ENCODE results near the gene RABGEF1. TPM values are rescaled to one million over a fixed set of nuclear protein-coding genes. Genes with fewer than 3 reads are reported as not detected.
"Not testable (repeated sequence)": the region's sequence is repeated elsewhere in the genome, so short reads cannot be mapped to it uniquely, and the experiment has no call there.

Gene RABGEF1
- total and polyA plus RNA-seq, 2 donors = 22.9 to 30.1 TPM

DNA sequence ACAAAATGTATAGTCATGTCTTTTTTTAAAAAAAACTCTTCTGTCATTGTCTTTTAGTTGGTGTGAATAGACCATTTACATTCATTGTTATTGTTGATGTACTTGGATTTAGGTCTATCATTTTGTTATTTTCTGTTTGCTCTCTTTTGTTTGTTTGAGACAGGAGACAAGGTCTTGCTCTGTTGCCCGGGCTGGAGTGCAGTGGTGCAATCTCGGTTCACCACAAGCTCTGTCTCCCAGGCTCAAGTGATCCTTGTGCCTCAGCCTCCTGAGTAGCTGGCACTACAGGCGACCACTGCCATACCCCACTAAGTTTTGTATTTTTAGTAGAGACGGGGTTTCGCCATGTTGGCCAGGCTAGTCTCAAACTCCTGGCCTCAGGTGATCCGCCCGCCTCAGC, 23.9 kb upstream of the RABGEF1 start:
- H3K36me3 ChIP-seq (ENCODE audit: insufficient read depth); DNase-seq (ENCODE audit: extremely low spot score); H3K27ac ChIP-seq (ENCODE audit: low read depth); H3K4me3 ChIP-seq (ENCODE audit: low read depth, low read length); H3K4me1 ChIP-seq (ENCODE audit: insufficient read depth): not testable (repeated sequence)
- 98% methylated on average over 7 of the region's 7 CpGs for WGBS

DNA sequence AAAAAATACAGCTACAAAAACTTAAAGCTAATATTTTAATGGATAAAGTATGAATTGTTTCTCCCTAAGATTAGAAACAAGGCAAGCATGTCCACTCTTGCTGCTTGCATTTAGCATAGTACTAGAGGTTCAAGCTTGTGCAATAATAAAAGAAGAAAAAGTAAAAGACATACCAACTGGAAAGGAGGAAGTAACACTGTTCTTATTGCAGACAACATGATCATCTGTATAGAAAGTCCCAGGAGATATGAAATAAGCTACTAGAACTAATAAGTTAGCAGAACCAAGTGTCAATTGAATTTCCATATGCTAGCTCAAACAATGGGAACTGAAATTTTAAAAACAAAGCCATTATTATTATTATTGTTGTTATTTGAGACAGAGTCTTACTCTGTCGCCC, 20.0 kb upstream of the RABGEF1 start:
- Histone ChIP-seq H3K4me3 (ENCODE audit: low read depth, low read length) (no peak overlapping the region), H3K4me1 (ENCODE audit: insufficient read depth) (no peaks in the 10 kb centered on the region), H3K27ac (ENCODE audit: low read depth) (no peak overlapping the region), H3K36me3 (ENCODE audit: insufficient read depth) (peaks cover 2% of the 10 kb centered on the region)
- WGBS = 97% methylated on average over 1 of the region's 1 CpG
- no peak for DNase-seq (ENCODE audit: extremely low spot score)

DNA sequence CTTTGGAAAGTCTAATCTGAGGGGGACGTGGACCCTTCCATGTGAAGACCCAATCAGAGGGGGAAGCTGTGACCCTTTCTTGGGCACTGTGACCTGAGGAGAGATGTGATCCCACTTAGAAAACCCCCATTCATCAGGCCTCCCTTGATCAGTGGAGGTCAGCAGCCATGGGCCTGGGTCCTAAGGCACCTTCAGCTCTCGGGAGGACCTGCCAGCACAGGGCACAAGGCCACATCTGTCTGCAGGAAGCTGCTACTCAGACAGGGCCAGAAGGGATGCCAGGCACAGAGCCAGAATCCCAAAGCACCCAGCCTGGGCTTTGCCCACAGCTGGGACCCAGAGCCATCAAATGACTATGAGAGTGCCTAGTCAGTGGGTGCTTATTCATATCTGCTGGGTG, 14.7 kb upstream of the RABGEF1 start:
- Histone ChIP-seq H3K4me1 (ENCODE audit: insufficient read depth) (no peaks in the 10 kb centered on the region), H3K27ac (ENCODE audit: low read depth) (no peak overlapping the region), H3K4me3 (ENCODE audit: low read depth, low read length) (no peak overlapping the region), H3K36me3 (ENCODE audit: insufficient read depth) (no peaks in the 10 kb centered on the region)
- DNase-seq (ENCODE audit: extremely low spot score) = no peak
- 98% methylated on average over 2 of the region's 2 CpGs for WGBS

DNA sequence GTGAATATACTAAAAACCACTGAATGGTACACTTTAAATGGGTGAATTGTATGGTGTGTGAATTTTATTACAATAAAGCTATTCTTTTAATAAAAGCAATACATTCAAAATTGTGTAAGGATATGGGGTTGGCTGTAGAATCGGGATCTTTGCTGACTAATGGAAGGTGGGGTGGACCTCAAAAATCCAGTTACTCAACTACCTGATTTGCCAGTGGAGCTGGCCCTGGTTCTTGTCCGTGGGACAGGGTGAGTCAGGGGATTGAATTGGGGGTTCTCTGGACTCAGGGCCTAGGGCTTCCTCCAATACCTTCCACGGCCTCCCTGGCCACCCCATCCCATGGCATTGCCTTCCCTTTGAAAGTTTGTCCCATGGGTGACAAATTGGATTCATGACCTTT, 13.5 kb upstream of the RABGEF1 start:
- H3K36me3 ChIP-seq (ENCODE audit: insufficient read depth) = no peaks in the 10 kb centered on the region
- H3K27ac ChIP-seq (ENCODE audit: low read depth) = no peak overlapping the region
- H3K4me3 ChIP-seq (ENCODE audit: low read depth, low read length) = no peak overlapping the region
- DNase-seq (ENCODE audit: extremely low spot score) = no peak
- 95% methylated on average over 3 of the region's 3 CpGs for WGBS
- H3K4me1 ChIP-seq (ENCODE audit: insufficient read depth) = no peaks in the 10 kb centered on the region

DNA sequence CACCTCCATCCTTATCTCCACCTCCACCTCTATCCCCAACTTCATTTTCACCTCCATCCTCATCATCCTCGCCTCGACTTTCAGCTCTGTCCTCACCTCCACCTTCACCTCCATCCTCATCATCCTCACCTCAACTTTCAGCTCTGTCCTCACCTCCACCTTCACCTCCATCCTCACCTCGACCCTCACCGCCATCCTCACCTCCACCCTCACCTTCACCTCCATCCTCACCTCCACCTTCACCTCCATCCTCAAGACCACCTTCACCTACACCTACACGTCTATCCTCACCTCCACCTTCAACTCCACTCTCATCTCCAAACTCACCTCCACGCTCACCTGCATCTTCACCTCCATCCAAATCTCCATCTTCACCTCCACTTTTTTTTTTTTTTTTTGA, 12.0 kb upstream of the RABGEF1 start:
- Histone ChIP-seq H3K36me3 (ENCODE audit: insufficient read depth) (no peaks in the 10 kb centered on the region), H3K4me3 (ENCODE audit: low read depth, low read length) (no peak overlapping the region), H3K27ac (ENCODE audit: low read depth) (no peak overlapping the region), H3K4me1 (ENCODE audit: insufficient read depth) (no peaks in the 10 kb centered on the region)
- no peak for DNase-seq (ENCODE audit: extremely low spot score)
- 90% methylated on average over 6 of the region's 6 CpGs for WGBS

DNA sequence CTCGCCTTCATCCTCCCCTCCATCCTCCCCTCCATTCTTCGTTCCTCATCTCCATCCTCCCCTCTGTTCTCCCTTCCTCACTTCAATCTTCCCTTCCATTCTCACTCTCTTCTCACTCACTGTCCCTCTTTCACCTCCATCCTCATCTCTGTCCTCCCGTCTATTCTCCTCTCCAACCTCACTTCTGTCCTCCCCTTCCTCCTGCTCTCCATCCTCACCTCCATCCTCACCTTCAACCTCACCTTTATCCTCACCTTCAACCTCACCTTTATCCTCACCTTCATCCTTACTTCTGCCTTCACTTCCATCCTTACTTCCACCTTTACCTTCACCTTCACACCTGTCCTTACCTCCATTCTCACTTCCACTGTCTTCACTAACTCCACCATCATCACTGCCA, 11.3 kb upstream of the RABGEF1 start:
- Histone ChIP-seq H3K36me3 (ENCODE audit: insufficient read depth) (no peaks in the 10 kb centered on the region), H3K4me3 (ENCODE audit: low read depth, low read length) (no peak overlapping the region), H3K4me1 (ENCODE audit: insufficient read depth) (no peaks in the 10 kb centered on the region), H3K27ac (ENCODE audit: low read depth) (no peak overlapping the region)
- DNase-seq (ENCODE audit: extremely low spot score) = no peak
- 94% methylated on average over 3 of the region's 3 CpGs for WGBS

DNA sequence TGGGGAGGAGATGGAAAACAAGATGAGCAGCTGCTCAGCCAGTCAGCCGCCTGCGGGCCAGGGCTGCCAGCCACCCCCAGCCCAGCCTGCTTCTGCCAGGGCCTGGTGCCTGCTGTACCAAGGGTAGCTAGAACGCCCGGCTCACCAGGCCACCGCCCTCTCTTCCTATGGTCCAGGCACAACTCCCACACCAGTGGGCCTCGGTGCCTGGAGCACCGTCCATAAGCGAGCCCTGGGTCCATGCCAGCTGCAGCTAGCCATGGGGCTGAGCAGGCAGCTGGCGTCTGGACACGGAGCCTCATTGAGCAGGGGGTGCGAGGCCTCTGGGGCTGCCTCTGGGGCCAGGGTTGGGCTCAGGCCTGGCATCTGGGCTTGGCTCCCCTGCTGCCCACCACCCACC, 8.5 kb upstream of the RABGEF1 start:
- no peaks in the 10 kb centered on the region for H3K4me1 ChIP-seq (ENCODE audit: insufficient read depth)
- no peak overlapping the region for H3K27ac ChIP-seq (ENCODE audit: low read depth)
- peaks cover 2% of the 10 kb centered on the region for H3K36me3 ChIP-seq (ENCODE audit: insufficient read depth)
- H3K4me3 ChIP-seq (ENCODE audit: low read depth, low read length) = no peak overlapping the region
- WGBS = 80% methylated on average over 11 of the region's 11 CpGs
- no peak for DNase-seq (ENCODE audit: extremely low spot score)

DNA sequence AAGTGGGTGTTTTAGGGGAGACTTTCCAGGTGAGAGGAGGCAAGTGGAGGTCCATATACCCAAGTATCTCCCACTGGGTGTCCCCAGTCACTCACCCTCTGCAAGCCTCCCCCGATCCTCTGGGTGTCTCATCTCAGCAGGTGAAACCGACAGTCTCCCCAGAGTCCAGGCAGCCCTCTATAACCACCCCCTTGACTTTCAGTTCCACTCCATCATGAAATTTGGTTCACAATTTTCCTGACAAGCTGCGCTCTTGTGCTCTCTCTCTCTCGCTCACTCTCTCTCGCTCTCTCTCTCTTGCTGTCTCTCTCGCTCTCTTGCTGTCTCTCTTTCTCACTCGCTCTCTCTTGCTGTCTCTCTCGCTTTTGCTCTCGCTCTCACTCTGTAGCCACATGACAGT, 8.1 kb upstream of the RABGEF1 start:
- Histone ChIP-seq H3K36me3 (ENCODE audit: insufficient read depth) (peaks cover 2% of the 10 kb centered on the region), H3K4me3 (ENCODE audit: low read depth, low read length) (no peak overlapping the region), H3K4me1 (ENCODE audit: insufficient read depth) (no peaks in the 10 kb centered on the region), H3K27ac (ENCODE audit: low read depth) (no peak overlapping the region)
- no peak for DNase-seq (ENCODE audit: extremely low spot score)
- WGBS = 80% methylated on average over 9 of the region's 9 CpGs

DNA sequence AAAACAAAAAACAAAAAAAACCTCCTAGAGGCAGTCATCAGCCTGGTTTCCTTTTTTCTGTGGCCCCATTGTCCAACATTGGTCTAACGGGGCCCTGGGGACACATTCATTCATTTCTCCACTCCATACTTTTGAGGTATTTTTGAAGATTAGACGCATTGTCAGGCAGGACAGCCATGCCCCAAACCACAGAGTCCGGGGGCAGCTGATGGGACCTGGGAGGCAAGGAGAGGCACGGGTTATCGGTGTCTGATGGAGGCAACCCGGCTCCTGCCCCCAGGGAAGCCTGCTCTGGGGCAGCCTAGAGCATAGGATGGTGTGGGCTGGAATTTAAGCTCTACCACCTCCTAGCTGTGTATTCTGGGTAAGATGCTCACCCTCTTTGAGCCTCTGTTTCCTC, 6.5 kb upstream of the RABGEF1 start:
- Histone ChIP-seq H3K36me3 (ENCODE audit: insufficient read depth) (peaks cover 2% of the 10 kb centered on the region), H3K4me3 (ENCODE audit: low read depth, low read length) (no peak overlapping the region), H3K27ac (ENCODE audit: low read depth) (no peak overlapping the region), H3K4me1 (ENCODE audit: insufficient read depth) (no peaks in the 10 kb centered on the region)
- no peak for DNase-seq (ENCODE audit: extremely low spot score)
- 90% methylated on average over 6 of the region's 6 CpGs for WGBS

DNA sequence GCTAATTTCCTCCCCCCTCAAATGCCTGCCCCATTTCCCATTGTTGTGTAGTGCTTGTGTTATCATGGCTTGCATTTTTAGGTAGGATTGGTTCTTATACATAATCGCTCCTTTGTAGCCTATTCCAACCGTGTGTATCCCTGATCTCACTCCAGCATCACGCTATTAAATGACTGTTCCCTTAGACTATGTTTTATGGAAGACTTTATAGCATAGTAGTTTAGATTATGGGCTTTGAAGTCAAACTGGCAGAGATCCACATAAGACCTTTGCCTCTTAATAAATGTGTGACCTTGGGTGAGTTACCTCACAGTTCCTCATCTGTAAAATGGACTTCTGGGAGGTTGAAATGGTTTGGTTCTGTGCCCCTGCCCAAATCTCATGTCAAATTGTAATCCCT, 5.4 kb upstream of the RABGEF1 start:
- Histone ChIP-seq H3K4me1 (ENCODE audit: insufficient read depth) (no peaks in the 10 kb centered on the region), H3K27ac (ENCODE audit: low read depth) (no peak overlapping the region), H3K4me3 (ENCODE audit: low read depth, low read length) (no peak overlapping the region), H3K36me3 (ENCODE audit: insufficient read depth) (peaks cover 2% of the 10 kb centered on the region)
- WGBS = 68% methylated on average over 3 of the region's 3 CpGs
- no peak for DNase-seq (ENCODE audit: extremely low spot score)

DNA sequence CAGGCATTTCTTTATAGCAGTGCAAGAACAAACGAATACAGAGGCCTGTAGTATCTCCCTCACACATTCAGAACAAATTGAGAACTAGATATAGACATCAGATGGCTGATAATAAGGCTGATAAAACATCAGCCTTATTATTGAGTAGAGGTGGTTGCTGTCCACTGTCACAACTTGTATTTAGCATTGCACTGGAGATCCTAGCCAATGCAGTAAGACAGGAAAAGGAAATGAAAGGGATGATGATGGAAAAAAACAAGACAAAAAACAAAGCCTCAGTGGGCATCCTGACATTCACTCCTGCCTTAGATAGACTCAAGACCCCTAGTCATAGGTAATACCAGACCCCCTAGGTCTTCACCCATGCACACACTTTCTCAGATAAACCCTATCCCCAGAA, 4.7 kb upstream of the RABGEF1 start:
- H3K4me1 ChIP-seq (ENCODE audit: insufficient read depth) = no peaks in the 10 kb centered on the region
- DNase-seq (ENCODE audit: extremely low spot score) = no peak
- peaks cover 2% of the 10 kb centered on the region for H3K36me3 ChIP-seq (ENCODE audit: insufficient read depth)
- 96% methylated on average over 1 of the region's 1 CpG for WGBS
- H3K4me3 ChIP-seq (ENCODE audit: low read depth, low read length) = no peak overlapping the region
- no peak overlapping the region for H3K27ac ChIP-seq (ENCODE audit: low read depth)

DNA sequence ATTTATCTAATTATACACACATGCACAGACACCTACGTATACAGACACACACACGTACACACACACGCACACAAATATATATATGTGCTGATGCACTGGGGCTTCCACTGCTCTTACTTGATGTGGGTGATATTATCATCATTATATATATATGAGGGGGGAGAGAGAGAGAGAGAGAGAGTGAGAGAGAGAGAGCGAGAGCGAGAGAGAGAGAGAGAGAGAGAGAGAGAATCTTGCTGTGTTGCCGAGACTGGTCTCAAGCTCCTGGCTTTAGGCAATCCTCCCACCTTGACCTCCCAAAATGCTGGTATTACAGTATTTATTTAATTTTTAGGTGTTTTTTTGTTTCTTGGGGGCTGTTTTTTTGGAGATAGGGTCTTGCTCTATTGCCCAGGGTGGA, 3.6 kb upstream of the RABGEF1 start:
- Histone ChIP-seq H3K4me1 (ENCODE audit: insufficient read depth) (no peaks in the 10 kb centered on the region), H3K27ac (ENCODE audit: low read depth) (no peak overlapping the region), H3K4me3 (ENCODE audit: low read depth, low read length) (no peak overlapping the region), H3K36me3 (ENCODE audit: insufficient read depth) (peaks cover 2% of the 10 kb centered on the region)
- DNase-seq (ENCODE audit: extremely low spot score) = no peak
- 88% methylated on average over 6 of the region's 6 CpGs for WGBS

DNA sequence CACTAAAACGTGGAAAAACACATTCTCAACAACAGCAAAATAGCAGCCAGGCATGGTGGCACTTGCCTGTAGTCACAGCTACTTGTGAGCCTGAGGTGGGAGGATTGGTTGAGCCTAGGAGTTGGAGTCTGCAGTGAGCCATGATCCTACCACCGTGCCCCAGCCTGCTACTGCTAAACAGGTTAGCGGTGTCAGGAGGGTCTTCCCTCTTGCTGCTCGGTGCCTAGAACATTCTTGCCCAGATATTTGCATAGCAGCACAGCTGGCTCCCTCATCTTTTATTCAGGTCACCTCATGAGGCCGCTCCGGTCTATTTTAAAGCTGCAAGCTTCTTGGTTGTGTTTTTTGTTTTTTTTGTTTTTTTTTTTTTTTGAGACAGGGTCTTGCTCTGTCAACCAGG, 2.9 kb upstream of the RABGEF1 start:
- peaks cover 2% of the 10 kb centered on the region for H3K36me3 ChIP-seq (ENCODE audit: insufficient read depth)
- 70% methylated on average over 6 of the region's 6 CpGs for WGBS
- H3K27ac ChIP-seq (ENCODE audit: low read depth) = no peak overlapping the region
- H3K4me1 ChIP-seq (ENCODE audit: insufficient read depth) = no peaks in the 10 kb centered on the region
- no peak overlapping the region for H3K4me3 ChIP-seq (ENCODE audit: low read depth, low read length)
- no peak for DNase-seq (ENCODE audit: extremely low spot score)

DNA sequence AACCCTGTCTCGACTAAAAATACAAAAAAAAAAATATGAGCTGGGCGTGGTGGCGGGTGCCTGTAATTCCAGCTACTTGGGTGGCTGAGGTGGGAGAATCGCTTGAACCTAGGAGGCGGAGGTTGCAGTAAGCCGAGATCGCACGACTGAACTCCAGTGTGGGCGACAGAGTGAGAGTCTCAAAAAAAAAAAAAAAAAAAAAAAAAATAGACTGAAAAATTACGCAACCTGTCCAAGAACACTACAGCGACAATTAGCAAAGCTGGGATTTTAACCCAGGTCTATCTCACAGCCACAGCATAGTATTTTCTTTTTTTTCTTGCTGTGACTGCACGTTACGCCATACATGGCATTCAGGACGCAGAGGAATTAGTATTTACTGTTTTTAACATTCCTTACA, 1.1 kb upstream of the RABGEF1 start:
- H3K4me1 ChIP-seq (ENCODE audit: insufficient read depth) = no peaks in the 10 kb centered on the region
- peaks cover 2% of the 10 kb centered on the region for H3K36me3 ChIP-seq (ENCODE audit: insufficient read depth)
- H3K4me3 ChIP-seq (ENCODE audit: low read depth, low read length) = peak overlapping the region; percentile 77
- H3K27ac ChIP-seq (ENCODE audit: low read depth) = no peak overlapping the region
- 87% methylated on average over 14 of the region's 14 CpGs for WGBS
- DNase-seq (ENCODE audit: extremely low spot score) = no peak

DNA sequence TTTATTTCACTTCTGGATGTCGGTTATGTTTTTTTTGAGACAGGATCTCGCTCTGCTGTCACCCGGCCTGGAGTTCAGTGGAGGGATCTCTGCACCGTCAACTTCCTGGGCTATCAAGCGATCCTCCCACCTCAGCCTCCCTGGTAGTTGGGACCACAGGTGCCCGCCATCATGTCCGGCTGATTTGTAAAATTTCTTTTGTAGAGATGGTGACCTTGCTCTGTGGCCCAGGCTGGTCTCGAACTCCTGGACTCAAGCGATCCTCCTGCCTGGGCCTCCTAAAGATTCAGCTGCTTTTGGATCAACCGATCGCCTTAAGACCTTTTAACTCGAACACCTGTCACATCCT, 606 bp upstream of the RABGEF1 start:
- no peak for DNase-seq (ENCODE audit: extremely low spot score)
- H3K4me3 ChIP-seq (ENCODE audit: low read depth, low read length) = peak overlapping the region; percentile 77
- 16% methylated on average over 12 of the region's 12 CpGs for WGBS
- H3K4me1 ChIP-seq (ENCODE audit: insufficient read depth) = no peaks in the 10 kb centered on the region
- H3K27ac ChIP-seq (ENCODE audit: low read depth) = peak overlapping the region; percentile 94
- peaks cover 2% of the 10 kb centered on the region for H3K36me3 ChIP-seq (ENCODE audit: insufficient read depth)
